ENCODE results near the gene ADGRG7.
"Not testable (repeated sequence)": the region's sequence is repeated elsewhere in the genome, so short reads cannot be mapped to it uniquely, and the experiment has no call there.

Gene ADGRG7

DNA sequence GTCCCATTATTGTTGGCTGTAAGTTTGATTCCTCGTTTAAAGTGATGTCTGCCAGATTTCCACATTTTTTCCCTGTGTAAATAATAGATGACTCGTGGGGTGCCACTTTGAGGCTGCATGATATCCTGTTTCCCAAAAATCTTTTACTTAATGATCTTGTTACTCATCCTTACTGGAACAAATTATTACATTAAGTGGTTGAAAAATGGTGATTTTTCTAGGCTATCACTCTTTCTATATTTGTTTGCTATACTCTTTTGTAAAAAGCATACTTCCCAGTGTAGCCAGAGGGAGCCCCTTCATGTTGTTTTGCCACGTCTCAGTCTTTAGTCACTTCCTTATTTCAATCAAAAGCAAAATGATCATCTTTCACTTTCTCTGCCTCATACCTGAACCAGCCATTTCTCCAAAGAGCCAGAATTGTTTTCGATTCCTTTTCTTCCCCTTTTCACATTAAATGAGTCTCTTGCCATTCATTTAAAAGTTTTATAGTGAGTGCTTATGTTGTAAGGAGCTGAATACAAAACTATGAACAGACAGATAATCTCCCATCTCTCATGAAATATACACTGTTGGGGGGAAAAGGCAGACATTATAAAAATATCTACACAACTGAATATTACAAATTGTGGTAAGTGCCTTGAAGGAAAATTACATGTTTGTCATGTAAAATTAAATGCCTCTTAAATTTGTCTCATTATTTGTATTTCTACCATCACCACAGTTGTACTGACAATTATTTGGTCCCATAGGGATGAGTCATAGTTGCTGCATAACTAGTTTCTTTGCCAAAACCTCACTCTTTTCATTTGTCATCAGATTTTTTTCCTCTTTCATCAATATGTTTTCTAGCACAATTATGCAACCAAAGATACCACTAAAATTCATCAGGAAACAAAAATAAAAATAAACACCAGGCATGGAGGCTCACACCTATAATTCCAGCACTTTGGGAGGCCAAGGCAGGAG lies 41.5 kb downstream of the ADGRG7 start:
- DNase-seq: peak; percentile 30

DNA sequence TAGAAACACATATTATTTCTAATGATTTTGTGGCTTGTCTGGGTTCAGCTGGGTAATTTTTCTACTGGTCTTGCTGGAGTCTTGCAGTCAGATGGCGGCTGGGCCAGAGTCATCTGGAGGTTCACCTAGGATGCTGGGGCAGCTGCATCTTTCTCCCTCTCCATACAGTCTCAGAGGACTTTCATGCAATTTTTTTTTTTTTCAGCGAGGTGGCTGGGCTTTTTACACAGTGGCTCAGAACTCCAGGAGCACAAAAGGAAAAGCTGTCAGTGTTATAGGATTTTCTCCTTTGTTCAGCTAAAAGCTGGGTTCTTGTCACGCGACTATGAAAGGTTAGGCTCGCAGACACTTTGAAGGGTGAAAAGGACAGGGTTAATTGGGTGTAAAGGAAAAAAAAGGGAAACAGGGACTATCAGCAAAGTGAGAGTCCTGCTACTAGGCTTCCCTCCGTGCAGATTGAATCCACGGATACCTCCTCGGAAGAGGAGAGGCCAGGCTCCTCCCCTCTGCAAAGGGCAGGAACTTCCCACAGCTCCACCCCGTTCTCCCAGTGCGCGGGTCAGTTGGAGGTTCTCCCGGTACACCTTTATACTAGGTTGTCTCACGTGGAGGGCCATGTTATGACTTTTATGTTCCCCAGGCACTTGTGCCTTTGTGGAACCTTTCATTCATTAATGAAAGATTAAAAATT lies 44.3 kb downstream of the ADGRG7 start:
- DNase-seq: no peak

DNA sequence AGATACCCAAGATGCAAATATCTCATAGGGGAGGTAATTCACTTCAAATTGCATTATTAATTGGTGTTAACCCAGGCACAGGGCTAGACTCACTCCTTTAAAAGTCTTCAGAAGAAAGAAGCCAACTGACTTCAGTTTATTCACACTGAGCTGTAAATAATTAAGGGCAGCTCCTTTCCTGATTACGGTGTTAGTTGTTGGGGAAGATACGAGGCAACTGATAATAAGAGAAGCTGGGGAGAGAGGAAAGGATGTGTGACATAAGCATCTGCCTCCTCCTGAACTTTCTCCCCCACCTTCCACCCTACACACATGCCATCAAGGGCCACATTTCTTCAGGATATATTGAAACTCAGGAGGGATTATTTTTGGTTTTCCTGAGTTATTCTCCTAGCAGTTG lies 47.5 kb downstream of the ADGRG7 start:
- no peak for DNase-seq

DNA sequence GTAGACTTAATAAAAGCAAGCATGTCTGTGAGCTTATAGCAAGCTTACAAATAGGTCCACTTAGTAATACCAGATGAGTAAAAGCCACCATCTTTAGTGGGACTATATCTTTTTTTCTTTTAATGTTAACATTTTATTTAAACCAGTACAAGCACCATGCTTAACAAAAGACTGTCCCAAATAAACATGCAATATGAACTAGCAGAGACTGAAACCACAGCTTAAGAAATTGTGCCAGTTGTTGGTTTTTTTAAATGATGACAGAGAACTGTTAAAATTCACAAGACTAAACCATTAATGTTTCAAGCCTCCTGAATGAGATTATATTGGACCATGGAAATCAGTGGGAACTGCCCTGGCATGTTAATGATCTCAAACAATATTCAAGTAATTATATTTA lies 51.9 kb downstream of the ADGRG7 start:
- DNase-seq: not testable (repeated sequence)

DNA sequence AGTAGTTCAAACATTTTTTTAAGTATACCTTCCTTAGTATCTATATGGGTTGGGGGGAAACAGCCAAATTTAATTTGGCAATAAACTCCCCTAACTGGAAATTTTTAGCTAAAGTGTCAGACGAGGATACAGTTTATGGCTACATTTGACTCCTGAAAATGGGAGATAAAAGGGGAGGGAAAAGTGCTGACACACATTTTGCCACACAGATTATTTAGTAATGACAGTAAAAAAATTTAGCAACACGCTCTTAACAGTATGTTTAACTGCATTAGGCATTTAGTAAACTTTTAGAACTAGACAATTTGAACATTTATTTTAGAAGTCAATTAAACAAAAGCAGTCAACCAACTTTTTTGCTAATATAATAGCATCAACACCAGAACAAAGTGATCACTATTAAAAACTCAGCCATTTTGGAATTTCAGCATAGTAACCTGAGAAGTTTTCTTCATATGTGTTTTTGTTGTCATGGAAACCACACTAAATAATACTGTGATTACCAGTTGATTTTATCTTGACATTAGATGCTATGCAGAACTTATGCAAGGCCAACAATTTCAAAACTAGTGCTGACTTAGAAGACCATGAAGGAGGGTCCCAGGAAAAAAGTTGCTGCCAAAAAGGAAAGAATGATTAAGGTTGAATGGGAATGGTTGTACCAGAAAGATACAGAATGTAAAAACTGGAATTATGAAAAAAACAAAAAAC lies 52.9 kb downstream of the ADGRG7 start:
- peak; percentile 18 for DNase-seq

DNA sequence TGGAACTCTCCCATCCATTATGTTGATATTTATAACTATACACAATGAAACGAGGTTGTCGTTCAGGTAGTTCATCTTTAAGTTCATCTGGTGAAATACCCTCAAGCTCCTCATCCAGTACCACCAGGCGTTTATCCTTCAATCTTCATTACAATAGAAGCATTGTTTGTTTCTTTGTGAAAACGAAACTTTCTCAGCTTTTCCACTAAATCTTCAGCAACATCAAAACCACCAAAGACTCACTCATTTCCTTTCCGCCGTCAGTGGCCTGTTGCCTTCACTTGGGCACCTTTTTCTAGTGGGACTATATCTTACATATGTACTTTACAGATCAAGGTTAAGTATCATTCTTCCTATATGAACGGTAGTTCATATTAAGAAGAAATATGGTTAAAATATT lies 55.8 kb downstream of the ADGRG7 start:
- DNase-seq: peak; percentile 33

DNA sequence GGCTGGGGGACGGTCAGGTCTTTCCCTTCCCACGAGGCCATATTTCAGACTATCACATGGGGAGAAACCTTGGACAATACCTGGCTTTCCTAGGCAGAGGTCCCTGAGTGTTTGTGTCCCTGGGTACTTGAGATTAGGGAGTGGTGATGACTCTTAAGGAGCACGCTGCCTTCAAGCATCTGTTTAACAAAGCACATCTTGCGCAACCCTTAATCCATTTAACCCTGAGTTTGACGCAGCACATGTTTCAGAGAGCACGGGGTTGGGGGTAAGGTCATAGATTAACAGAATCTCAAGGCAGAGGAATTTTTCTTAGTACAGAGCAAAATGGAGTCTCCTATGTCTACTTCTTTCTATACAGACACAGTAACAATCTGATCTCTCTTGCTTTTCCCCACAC lies 57.3 kb downstream of the ADGRG7 start:
- DNase-seq: not testable (repeated sequence)

DNA sequence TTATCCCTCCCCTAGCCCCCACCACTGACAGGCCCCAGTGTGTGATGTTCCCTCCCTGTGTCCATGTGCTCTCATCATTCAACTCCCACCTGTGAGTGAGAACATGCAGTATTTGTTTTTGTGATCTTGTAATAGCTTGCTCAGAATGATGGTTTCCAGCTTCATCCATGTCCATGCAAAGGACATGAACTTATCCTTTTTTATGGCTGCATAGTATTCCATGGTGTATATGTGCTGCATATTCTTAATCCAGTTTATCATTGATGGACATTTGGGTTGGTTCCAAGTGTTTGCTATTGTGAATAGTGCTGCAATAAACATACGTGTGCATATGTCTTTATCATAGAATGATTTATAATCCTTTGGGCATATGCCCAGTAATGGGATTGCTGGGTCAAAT lies 57.9 kb downstream of the ADGRG7 start:
- not testable (repeated sequence) for DNase-seq

DNA sequence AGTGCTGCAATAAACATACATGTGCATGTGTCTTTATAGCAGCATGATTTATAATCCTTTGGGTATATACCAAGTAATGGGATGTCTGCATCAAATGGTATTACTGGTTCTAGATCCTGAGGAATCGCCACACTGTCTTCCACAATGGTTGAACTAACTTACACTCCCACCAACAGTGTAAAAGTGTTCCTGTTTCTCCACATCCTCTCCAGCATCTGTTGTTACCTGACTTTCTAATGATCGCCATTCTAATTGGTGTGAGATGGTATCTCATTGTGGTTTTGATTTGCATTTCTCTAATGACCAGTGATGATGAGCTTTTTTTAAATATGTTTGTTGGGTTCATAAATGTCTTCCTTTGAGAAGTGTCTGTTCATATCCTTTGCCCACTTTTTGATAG lies 61.6 kb downstream of the ADGRG7 start:
- not testable (repeated sequence) for DNase-seq

DNA sequence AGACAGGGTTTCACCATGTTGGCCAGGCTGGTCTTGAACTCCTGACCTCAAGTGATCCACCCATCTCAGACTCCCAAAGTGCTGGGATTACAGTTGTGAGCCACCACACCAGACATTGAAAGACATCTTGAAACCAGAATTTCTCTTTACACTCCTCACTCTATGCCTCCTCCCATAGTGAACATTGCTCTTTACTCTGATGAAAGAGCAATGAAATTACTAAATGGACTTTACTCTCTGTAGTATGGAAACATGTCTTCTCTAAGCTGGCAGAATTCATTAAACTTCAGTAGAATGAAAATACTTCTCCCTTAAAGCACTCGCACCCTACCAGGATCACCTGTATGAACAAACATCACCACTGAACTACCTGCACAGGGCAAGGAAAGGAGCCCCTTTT lies 72.1 kb downstream of the ADGRG7 start:
- DNase-seq: no peak

DNA sequence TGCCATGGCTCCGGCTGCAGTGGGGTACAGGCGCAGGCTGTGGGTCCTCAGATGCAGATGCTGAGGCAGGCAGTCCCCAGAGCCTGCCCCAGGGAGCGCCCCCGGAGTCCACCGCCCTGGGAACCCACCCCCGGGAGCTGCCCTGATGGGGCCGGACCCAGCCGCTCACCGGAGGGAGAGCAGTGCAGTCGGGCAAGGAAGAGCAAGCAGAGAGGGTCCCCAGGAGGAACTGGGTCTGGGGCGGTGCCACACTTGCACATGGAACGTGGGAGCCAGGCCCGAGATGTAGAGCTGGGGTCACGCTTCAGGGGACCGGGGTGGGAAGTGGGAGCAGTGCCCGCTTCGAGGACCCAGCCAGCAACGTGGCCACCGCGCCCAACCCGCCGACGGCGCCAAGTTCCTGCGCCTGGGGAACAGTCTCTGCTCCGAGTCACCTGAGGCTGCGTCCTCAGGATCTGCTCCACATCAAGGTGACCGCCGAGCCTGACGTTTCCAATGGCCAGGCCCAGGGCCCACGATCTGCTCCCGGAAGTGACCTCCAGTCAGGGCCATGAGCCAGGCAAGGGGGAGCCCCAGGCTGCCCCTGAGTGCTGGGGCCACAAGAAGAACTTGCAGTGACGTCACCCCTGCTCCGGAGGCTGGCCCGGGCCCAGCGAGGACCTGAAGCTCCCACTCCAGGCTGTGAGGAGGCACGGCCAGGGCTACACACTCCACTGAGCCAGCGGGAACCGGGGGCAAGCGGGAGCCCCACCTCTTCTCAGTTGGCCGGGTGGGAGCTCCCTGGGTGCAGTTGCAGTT lies 72.9 kb downstream of the ADGRG7 start:
- DNase-seq: no peak

DNA sequence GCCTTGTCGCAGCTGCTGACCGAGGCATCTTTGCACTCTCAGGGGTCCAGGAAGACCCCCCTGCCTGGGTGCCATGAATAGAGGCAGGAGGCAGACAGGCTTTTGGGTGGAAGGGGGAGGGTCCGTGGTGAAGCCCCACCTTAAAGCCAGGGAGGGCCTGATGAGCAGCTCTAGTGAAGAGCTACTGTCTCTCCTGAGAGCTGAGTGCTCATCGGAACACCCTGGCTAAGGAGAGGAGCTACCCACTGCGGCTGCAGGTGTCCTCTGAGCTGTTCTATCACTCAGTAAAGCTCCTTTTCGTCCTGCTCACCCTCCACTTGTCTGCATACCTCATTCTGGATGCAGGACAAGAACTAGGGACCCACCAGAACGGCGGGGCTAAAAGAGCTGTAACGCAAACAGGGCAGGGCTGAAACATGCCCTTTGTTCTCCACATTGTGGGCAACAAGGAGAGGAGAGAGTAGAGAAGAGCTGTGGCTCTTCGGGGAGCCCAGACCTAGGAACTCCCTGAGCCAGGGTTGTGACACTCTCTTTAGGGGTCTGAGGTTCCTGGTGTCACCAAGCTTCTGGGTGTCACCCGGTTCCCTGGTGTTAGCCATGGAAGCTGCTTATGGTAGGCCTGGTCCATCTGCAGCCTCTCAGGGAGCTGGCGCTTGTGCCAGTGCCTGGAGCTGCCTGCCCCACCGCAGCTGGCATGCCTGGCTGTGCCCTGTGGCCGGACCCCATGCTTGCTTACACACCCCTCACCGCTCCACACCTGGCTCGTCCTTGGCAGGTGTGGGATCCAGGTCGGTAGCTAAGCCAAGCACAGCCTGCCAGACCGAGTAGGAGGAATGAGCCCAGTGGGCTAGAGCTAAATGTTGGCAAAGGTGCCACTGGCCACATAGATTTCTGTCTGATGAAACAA lies 73.7 kb downstream of the ADGRG7 start:
- DNase-seq: no peak

DNA sequence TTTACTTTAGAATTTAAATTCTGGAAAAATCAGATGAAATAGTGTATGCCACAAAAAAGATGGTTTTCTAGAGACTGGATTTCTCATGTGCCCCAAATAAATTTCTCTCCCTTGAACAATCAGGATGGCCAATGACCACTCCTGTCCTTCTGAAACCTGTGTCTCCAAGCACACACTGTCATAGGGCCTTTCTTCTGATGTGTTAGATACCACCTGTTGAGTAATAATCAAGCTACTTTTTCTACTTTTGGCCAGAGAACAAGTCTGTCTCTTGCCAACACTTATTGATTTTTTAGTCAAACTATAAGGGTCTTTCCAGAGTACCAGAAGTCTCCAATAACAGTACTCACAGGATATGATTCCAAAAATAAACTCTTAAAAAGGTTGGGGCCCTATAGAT lies 83.8 kb downstream of the ADGRG7 start:
- no peak for DNase-seq

DNA sequence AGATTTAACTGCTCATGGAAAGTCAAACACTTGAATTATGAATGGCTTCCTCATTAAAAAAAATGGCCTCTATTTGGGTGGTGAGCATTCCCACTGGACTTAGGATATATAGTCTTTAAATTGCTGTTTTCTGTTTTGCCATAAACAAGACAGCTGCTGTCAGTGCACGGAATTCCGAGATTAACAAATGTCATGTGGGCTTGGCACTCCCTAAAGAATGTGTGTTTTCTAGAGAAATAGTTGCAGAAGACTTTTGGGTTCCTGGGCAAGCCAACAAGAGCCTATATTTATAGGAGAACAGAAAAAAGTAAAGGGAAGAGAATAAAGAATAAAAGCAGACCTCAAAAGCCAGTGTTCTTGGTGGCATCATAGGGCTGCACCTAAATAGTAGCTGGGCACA lies 86.3 kb downstream of the ADGRG7 start:
- DNase-seq: no peak

DNA sequence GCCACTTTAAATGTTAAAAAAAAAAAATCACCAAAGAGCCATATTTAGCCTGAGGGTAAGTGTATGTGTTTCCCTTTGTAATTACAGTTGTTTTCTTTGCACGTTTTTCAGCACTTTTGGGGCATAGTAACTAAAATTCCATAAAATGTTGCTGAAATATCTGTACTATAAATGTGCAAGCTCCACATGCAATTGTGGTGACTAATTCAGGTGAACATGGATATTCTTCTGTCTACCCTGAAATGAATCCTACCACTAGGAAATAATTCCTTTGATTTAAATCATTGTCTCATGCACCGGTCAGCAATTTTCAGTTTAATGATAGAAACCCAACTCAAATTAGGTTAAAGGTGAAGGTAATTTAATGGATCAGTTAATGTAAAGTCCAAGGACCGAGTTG lies 86.8 kb downstream of the ADGRG7 start:
- DNase-seq: no peak

DNA sequence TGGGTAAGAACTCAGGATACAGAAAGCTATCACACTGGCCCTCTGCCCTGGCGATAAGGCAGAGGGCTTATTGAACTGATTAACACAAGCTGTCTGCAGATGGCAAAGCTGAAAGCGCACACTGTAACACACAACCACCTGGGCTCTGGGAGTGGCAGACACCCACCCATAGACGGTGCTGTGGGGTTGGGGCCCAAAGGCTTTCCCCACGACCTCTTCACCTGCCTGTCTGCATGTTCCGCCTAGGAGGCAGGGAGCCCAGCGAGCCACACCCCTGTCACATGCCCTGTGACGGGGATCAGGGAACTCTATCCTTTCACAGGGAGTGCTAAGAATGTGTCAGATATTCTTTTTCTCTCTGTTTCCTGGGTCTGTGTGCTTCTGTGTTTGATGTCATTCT lies 87.8 kb downstream of the ADGRG7 start:
- no peak for DNase-seq

DNA sequence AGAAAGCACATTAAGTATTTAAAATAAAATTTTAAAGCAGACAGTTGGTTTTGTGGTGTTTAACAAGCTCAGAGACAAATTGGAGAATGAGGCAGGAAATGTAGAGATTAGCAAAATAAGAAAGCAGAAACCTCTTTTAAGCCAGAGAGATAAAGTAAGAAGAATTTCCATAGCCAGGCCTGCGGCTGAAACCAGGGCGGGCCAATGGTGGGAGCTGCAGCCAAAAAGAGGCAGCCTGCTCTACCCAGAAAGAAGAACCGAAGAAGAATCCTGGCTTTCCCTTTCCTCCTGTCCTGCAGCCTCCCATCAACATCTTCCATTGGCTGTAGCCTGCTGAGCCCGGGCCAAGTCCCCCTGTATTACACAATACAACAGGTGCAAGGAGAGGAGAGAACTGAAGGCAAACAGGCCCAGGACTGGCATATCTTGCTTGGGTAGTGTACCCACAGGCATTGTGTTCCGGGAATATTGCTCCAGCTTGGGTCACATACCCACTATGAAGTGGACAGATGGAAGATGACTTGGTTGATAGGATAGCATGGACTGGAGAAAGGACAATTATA lies 88.4 kb downstream of the ADGRG7 start:
- no peak for DNase-seq

DNA sequence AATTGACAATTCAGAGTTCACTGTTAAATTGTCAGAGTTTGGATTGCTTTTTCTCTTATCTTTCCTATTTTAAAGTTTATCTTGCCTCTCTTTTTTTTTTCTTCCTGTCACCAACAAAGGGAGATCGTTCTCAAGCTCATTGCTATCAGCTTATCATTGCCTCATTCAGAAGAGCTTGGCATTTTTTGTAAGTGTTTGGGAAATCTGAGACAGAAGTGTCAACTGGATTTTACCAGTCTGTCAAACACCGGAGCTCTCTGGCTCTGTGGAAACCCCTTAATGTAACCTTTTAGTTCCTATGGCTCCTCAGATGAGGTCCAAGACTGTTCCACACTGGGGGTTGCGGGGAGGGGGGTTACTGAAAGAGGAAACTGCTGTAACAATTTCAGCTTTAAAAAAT lies 89.3 kb downstream of the ADGRG7 start:
- no peak for DNase-seq

DNA sequence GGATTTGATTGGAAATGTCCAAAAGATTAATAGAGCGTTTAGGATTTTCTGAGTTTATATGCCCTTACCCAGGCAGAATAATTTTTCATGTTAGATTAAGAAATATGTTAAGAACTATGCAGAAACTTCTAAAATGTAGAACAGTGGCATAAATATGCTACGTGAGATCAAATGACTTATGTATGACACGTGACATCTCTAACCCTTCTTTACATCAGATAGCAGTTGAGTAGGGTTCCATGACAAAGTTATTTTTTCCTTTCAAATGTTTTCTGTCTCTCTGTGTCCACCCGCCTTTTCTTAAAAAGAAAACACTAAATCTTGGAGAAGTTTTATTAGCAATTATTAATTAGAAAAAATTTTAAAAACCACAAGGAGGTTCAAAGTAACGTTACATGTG lies 91.3 kb downstream of the ADGRG7 start:
- DNase-seq: no peak

DNA sequence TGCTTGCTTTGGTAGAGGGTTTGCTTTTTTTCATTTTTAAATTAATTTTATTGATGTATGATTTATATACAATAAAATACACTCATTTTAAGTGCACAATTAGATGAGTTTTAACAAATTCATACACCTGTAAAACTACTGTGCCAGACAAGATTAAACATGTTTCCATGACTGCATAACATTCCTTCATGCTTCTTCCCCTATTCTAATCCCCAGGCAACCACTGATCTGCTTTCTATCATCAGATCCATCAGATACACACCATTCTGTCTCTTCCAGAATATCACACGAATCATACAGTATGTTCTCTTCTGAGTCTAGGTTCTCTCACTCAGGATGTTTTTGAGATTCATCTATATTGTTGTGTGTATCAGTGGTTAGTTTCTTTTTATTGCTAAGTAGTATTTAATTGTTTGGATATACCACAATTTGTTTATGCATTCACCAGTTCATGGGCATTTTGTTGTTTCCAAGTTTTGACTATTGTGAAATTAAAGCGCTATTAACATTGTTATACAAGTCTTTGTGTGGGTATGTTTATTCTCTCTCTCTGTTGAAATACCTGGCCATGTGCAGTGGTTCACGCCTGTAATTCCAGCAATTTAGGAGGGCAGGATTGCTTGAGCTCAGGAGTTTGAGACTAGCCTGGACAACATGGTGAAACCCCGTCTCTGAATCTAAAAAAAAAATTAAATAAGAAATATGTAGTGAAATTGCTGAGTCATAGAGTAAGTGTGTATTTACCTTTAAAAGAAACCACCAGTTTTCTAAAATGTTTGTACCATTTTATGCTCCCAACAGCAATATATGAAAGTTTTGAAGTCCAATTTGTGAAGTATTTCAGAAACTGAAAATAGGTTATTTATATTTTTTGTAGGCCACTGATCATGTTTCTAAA lies 92.9 kb downstream of the ADGRG7 start:
- DNase-seq: no peak

Measured in CD4-positive, alpha-beta T cell treated with Interleukin-17A for 1 hour (primary cell).